SK-N-MC (cell line): ENCODE data around the gene EPB41L4A.

ENCODE experiments used
- EZH2 ChIP-seq: fragments of 200-600 bp; sonication (generic); IDR thresholded peaks from one replicate; pipeline ENCODE4 v1.6.1; 2017; ENCODE audit warnings: antibody characterized with exemption
- FOXP2 ChIP-seq: optimal IDR thresholded peaks from 2 replicates; pipeline ENCODE3; 2011; ENCODE audit warnings: mild to moderate bottlenecking, moderate library complexity; ENCODE audit not compliant: insufficient read depth; ENCODE audit errors: extremely low read length, control extremely low read depth
- POLR2AphosphoS5 ChIP-seq: IDR thresholded peaks from 2 replicates; pipeline ENCODE4 v1.6.1; 2012; ENCODE audit warnings: mild to moderate bottlenecking, low read depth, low read length, borderline replicate concordance

GRCh38 chr5:112403069-112403468 lies 16.0 kb downstream of the EPB41L4A start:
- no peak for TF ChIP-seq EZH2
- TF ChIP-seq POLR2AphosphoS5, result no peak
- TF ChIP-seq FOXP2, result no peak
